ENCODE measurements around the gene CLEC20A.

The CLEC20A gene

DNA sequence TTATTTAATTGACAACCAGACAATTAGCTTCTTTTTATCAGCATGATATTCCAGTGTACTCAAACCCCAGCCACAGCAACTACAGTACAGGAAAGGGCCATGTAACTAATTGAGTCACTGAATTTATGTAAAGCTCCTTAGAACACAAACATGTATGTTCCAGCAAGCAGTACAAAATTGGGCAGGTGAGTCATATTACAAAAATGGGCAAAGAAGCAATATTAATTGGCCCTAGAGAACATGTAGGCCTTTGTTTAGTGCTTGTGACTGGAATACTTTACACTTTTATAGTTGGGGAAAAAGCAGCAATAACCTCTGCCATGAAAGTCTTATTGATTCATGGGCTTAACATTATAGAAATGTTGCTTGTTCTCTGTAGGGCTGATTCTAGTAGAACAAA, 31.8 kb downstream of the CLEC20A start:
- TF ChIP-seq, protein P1, sequence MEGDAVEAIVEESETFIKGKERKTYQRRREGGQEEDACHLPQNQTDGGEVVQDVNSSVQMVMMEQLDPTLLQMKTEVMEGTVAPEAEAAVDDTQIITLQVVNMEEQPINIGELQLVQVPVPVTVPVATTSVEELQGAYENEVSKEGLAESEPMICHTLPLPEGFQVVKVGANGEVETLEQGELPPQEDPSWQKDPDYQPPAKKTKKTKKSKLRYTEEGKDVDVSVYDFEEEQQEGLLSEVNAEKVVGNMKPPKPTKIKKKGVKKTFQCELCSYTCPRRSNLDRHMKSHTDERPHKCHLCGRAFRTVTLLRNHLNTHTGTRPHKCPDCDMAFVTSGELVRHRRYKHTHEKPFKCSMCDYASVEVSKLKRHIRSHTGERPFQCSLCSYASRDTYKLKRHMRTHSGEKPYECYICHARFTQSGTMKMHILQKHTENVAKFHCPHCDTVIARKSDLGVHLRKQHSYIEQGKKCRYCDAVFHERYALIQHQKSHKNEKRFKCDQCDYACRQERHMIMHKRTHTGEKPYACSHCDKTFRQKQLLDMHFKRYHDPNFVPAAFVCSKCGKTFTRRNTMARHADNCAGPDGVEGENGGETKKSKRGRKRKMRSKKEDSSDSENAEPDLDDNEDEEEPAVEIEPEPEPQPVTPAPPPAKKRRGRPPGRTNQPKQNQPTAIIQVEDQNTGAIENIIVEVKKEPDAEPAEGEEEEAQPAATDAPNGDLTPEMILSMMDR (IDR thresholded peaks at IDR 0.05; ENCODE audit: low read depth, low read length) = no peak
- Histone ChIP-seq H3K36me3 (no peaks in the 10 kb centered on the region), H3K4me1 (no peaks in the 10 kb centered on the region), H3K4me3 (ENCODE audit: low read depth, low read length) (no peak overlapping the region), H3K9me3 (no peaks in the 10 kb centered on the region), H3K27me3 (no peaks in the 10 kb centered on the region)
- no peak for DNase-seq

DNA sequence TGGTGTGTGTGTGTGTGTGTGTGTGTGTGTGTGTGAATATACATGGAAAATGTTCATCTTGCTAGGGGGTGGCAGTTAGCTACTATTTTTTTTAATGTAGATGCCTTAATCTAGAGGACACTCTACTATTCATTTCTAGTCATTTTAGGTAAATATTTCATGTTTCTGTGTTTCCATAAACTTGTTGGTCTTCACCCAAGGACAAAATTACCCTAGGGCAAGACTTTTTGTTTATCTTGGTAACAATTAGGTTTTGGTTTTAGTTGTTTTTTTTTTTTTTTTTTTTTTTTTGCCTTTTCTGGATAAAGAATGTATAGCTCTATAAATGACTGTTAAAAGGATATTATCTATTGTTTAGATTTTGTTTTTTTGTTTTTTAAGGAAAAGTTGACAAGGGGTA, 32.2 kb downstream of the CLEC20A start:
- H3K9me3 ChIP-seq = no peaks in the 10 kb centered on the region
- no peak for DNase-seq
- H3K27me3 ChIP-seq = no peaks in the 10 kb centered on the region
- no peak overlapping the region for H3K4me3 ChIP-seq (ENCODE audit: low read depth, low read length)
- TF ChIP-seq, protein P1 (IDR thresholded peaks at IDR 0.05; ENCODE audit: low read depth, low read length) = no peak
- no peaks in the 10 kb centered on the region for H3K4me1 ChIP-seq
- H3K36me3 ChIP-seq = no peaks in the 10 kb centered on the region

DNA sequence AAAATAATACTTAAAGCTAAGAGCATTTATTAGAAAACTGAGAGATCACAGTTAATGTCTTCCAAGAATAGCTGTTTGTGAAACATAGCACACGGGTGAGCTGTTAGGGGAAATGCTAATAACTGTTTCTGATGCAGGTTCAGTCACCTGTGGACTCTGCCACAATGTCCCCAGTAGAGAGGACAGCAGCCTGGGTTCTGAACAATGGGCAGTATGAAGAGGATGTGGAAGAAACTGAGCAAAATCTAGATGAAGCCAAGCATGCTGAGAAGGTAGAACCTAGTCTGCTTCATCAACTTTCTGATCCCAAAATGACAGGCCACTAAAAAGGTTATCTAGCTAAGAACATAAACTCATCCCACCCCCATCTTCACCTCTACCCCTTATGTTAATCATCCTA, 32.6 kb downstream of the CLEC20A start:
- H3K4me1 ChIP-seq = no peaks in the 10 kb centered on the region
- no peak overlapping the region for H3K4me3 ChIP-seq (ENCODE audit: low read depth, low read length)
- TF ChIP-seq, protein P1 (IDR thresholded peaks at IDR 0.05; ENCODE audit: low read depth, low read length) = no peak
- H3K27me3 ChIP-seq = no peaks in the 10 kb centered on the region
- H3K36me3 ChIP-seq = no peaks in the 10 kb centered on the region
- H3K9me3 ChIP-seq = no peaks in the 10 kb centered on the region
- no peak for DNase-seq

DNA sequence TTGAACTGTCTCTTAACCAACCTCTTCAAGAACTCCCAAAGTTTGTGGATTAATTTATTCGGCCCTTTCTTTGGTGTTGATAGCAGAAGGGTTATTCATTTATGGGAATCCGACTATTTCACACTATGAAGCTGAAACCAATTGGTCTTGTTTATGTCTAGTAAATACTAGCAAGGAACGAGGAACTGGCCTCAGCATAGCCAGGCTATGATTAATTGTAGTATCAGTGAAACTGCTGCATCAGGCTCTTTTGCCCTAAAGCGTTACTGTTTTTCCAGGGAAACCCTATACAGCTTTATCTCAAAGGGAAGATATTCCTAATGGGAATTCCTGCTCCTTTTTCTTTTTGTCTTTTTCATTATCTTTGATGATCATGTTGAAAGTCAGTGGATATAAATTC, 35.1 kb downstream of the CLEC20A start:
- no peaks in the 10 kb centered on the region for H3K36me3 ChIP-seq
- no peaks in the 10 kb centered on the region for H3K27me3 ChIP-seq
- H3K4me1 ChIP-seq = no peaks in the 10 kb centered on the region
- TF ChIP-seq, protein P1 (IDR thresholded peaks at IDR 0.05; ENCODE audit: low read depth, low read length) = no peak
- H3K9me3 ChIP-seq = no peaks in the 10 kb centered on the region
- H3K4me3 ChIP-seq (ENCODE audit: low read depth, low read length) = no peak overlapping the region
- DNase-seq = no peak

DNA sequence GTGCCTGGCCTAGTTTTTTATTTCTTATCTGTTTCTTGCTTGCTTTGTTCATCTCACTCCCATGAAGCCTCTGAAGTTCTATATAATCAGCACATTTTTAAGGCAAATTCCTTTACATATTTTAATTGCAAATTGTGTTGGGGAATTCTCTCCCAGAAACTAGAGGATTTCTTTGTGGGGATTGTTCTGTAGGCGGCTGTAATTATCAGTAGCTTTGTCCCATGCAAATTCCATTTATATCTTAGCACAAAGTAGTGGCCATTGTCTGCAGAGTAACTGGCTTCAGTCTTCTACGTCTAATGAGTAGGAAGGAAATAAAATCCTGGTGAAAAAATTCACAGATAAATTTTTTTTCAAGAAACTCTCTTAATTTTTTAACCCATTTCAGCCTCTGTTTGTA, 35.7 kb downstream of the CLEC20A start:
- Histone ChIP-seq H3K4me3 (ENCODE audit: low read depth, low read length) (no peak overlapping the region), H3K4me1 (no peaks in the 10 kb centered on the region), H3K27me3 (no peaks in the 10 kb centered on the region), H3K9me3 (no peaks in the 10 kb centered on the region), H3K36me3 (no peaks in the 10 kb centered on the region)
- TF ChIP-seq, protein P1 (IDR thresholded peaks at IDR 0.05; ENCODE audit: low read depth, low read length) = no peak
- DNase-seq = no peak

DNA sequence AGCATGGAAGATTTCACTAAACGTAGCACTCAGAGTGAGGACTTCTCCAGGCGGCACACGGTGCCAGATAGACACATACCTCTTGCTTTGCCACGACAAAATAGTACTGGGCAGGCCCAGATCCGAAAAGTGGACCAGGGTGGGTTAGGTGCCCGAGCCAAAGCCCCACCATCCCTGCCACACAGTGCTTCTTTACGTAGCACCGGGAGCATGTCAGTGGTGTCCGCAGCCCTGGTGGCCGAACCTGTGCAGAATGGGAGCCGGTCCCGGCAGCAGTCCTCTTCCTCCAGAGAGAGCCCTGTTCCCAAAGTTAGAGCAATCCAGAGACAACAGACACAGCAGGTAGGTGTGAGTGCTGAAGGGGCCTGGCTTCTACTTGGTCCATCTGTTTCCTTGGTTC, 38.6 kb downstream of the CLEC20A start:
- H3K9me3 ChIP-seq = no peaks in the 10 kb centered on the region
- no peaks in the 10 kb centered on the region for H3K4me1 ChIP-seq
- no peak overlapping the region for H3K4me3 ChIP-seq (ENCODE audit: low read depth, low read length)
- H3K27me3 ChIP-seq = no peaks in the 10 kb centered on the region
- no peaks in the 10 kb centered on the region for H3K36me3 ChIP-seq
- TF ChIP-seq, protein P1 (IDR thresholded peaks at IDR 0.05; ENCODE audit: low read depth, low read length) = no peak
- DNase-seq = no peak
